Measurements from ENCODE around the gene ALMS1.
"Not testable (repeated sequence)": the region's sequence is repeated elsewhere in the genome, so short reads cannot be mapped to it uniquely, and the experiment has no call there.

The ALMS1 gene

GRCh38 chr2:73385504-73386341 is at the start of gene ALMS1:
Gene ALMS1 (plus strand): TSS chr2:73385836. CDS start chr2:73385869, 33 bp downstream.
- peak; percentile 89 for DNase-seq

GRCh38 chr2:73337828-73338227 is 47.8 kb upstream of the ALMS1 start:
- no peak for DNase-seq

GRCh38 chr2:73339201-73339600 is 46.4 kb upstream of the ALMS1 start:
- DNase-seq: no peak

- no peak for DNase-seq
Measured at GRCh38 chr2:73341039-73341438, 44.6 kb upstream of the ALMS1 start.

GRCh38 chr2:73343992-73344391 is 41.6 kb upstream of the ALMS1 start:
- no peak for DNase-seq

- not testable (repeated sequence) for DNase-seq
Measured at GRCh38 chr2:73344747-73345146, 40.9 kb upstream of the ALMS1 start.

- no peak for DNase-seq
Measured at GRCh38 chr2:73350035-73350691, 35.5 kb upstream of the ALMS1 start.

- DNase-seq: no peak
Measured at GRCh38 chr2:73356097-73356496, 29.5 kb upstream of the ALMS1 start.

GRCh38 chr2:73359915-73360697 is 25.5 kb upstream of the ALMS1 start:
- DNase-seq: no peak

- no peak for DNase-seq
Measured at GRCh38 chr2:73366060-73366459, 19.6 kb upstream of the ALMS1 start.

GRCh38 chr2:73368781-73369180 is 16.9 kb upstream of the ALMS1 start:
- no peak for DNase-seq

GRCh38 chr2:73370348-73370747 is 15.3 kb upstream of the ALMS1 start:
- no peak for DNase-seq

GRCh38 chr2:73373344-73373743 is 12.3 kb upstream of the ALMS1 start:
- DNase-seq: no peak

- DNase-seq: no peak
Measured at GRCh38 chr2:73374269-73374668, 11.4 kb upstream of the ALMS1 start.

- no peak for DNase-seq
Measured at GRCh38 chr2:73376681-73377080, 9.0 kb upstream of the ALMS1 start.

GRCh38 chr2:73383036-73383435 is 2.6 kb upstream of the ALMS1 start:
- DNase-seq: no peak

- no peak for DNase-seq
Measured at GRCh38 chr2:73385123-73385503, 523 bp upstream of the ALMS1 start.

GRCh38 chr2:73386342-73386868 is 769 bp downstream of the ALMS1 start:
- no peak for DNase-seq

- DNase-seq: no peak
Measured at GRCh38 chr2:73386894-73387636, 1.4 kb downstream of the ALMS1 start.

- DNase-seq: no peak
Measured at GRCh38 chr2:73402386-73403103, 16.9 kb downstream of the ALMS1 start.

- DNase-seq: no peak
Measured at GRCh38 chr2:73403237-73403636, 17.6 kb downstream of the ALMS1 start.

GRCh38 chr2:73404409-73404808 is 18.8 kb downstream of the ALMS1 start:
- no peak for DNase-seq
